GM19023 (cell line): ENCODE data around the gene PRPF6.

Experiments used
- ATAC-seq: cut with Tn5 transposase; IDR thresholded peaks from one replicate; pipeline ENCODE4 v1.9.1; 2021; ENCODE audit warnings: mild to moderate bottlenecking, moderate library complexity; ENCODE audit not compliant: unreplicated experiment

The PRPF6 gene

GRCh38 chr20:64047968-64048401, 67.1 kb downstream of the PRPF6 start:
- ATAC-seq = no peak

- ATAC-seq = no peak
These were observed 67.6 kb downstream of the PRPF6 start for GRCh38 chr20:64048402-64049044.

- ATAC-seq = no peak
These were observed 68.3 kb downstream of the PRPF6 start, which contains the start of gene SOX18 for GRCh38 chr20:64049060-64049877. Gene SOX18, minus strand, starts transcription at chr20:64049639. Its CDS starts 123 bp downstream, at chr20:64049516.

- no peak for ATAC-seq
These were observed 68.9 kb downstream of the PRPF6 start for GRCh38 chr20:64049878-64050260.

GRCh38 chr20:64050261-64051032, 69.5 kb downstream of the PRPF6 start:
- ATAC-seq = no peak

GRCh38 chr20:64051033-64051452, 70.1 kb downstream of the PRPF6 start:
- ATAC-seq = no peak

- no peak for ATAC-seq
These were observed 70.8 kb downstream of the PRPF6 start for GRCh38 chr20:64051561-64052325.

GRCh38 chr20:64052326-64052722, 71.4 kb downstream of the PRPF6 start:
- ATAC-seq = no peak

- no peak for ATAC-seq
These were observed 72.3 kb downstream of the PRPF6 start for GRCh38 chr20:64052987-64053840.

GRCh38 chr20:64053841-64054661, 73.1 kb downstream of the PRPF6 start:
- ATAC-seq = no peak

- no peak for ATAC-seq
These were observed 74.5 kb downstream of the PRPF6 start for GRCh38 chr20:64055396-64055892.

- no peak for ATAC-seq
These were observed 75.1 kb downstream of the PRPF6 start for GRCh38 chr20:64055893-64056638.

GRCh38 chr20:64056639-64056888, 75.6 kb downstream of the PRPF6 start:
- no peak for ATAC-seq

GRCh38 chr20:64056889-64057627, 76.1 kb downstream of the PRPF6 start:
- peak; percentile 23 for ATAC-seq

GRCh38 chr20:64057628-64058498, 76.9 kb downstream of the PRPF6 start:
- ATAC-seq = peak; percentile 62

- no peak for ATAC-seq
These were observed 77.6 kb downstream of the PRPF6 start for GRCh38 chr20:64058536-64058935.

- no peak for ATAC-seq
These were observed 81.3 kb downstream of the PRPF6 start for GRCh38 chr20:64062276-64062595.
